ENCODE results near the gene HDAC4. TPM values are rescaled to one million over a fixed set of nuclear protein-coding genes. Genes with fewer than 3 reads are reported as not detected.
A peak's percentile ranks its signal among the peaks of the same experiment; 100 is the strongest.

Gene HDAC4
- total RNA-seq, 4 donors from 2014 or later: 51.4 to 107 (median 70.8) TPM

- DNase-seq (ENCODE audit: low spot score in 2 of 2): peak; percentile 32 to 60
- Histone ChIP-seq H3K9me3 (no peaks in the 10 kb centered on the region), H3K4me1 (no peaks in the 10 kb centered on the region), H3K4me3 (no peak overlapping the region), H3K36me3 (peaks cover 72% of the 10 kb centered on the region), H3K27ac (no peak overlapping the region), H3K27me3 (no peaks in the 10 kb centered on the region)
- 95% methylated on average over 10 of the region's 14 CpGs for WGBS
- TF ChIP-seq, protein P1, sequence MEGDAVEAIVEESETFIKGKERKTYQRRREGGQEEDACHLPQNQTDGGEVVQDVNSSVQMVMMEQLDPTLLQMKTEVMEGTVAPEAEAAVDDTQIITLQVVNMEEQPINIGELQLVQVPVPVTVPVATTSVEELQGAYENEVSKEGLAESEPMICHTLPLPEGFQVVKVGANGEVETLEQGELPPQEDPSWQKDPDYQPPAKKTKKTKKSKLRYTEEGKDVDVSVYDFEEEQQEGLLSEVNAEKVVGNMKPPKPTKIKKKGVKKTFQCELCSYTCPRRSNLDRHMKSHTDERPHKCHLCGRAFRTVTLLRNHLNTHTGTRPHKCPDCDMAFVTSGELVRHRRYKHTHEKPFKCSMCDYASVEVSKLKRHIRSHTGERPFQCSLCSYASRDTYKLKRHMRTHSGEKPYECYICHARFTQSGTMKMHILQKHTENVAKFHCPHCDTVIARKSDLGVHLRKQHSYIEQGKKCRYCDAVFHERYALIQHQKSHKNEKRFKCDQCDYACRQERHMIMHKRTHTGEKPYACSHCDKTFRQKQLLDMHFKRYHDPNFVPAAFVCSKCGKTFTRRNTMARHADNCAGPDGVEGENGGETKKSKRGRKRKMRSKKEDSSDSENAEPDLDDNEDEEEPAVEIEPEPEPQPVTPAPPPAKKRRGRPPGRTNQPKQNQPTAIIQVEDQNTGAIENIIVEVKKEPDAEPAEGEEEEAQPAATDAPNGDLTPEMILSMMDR (IDR thresholded peaks at IDR 0.05): no peak
- TF ChIP-seq POLR2A (IDR thresholded peaks at IDR 0.05) (no peak), EP300 (IDR thresholded peaks at IDR 0.05) (no peak), POLR2AphosphoS5 (IDR thresholded peaks at IDR 0.05) (no peak)
These were observed 220.2 kb downstream of the HDAC4 start for GRCh38 chr2:239180526-239181073.

GRCh38 chr2:239179851-239180371, 220.9 kb downstream of the HDAC4 start:
- H3K4me3 ChIP-seq: no peak overlapping the region
- no peak overlapping the region for H3K27ac ChIP-seq
- no peak for TF ChIP-seq POLR2A (IDR thresholded peaks at IDR 0.05)
- TF ChIP-seq, protein P1 (IDR thresholded peaks at IDR 0.05): no peak
- no peak for TF ChIP-seq EP300 (IDR thresholded peaks at IDR 0.05)
- TF ChIP-seq POLR2AphosphoS5 (IDR thresholded peaks at IDR 0.05): no peak
- no peaks in the 10 kb centered on the region for H3K4me1 ChIP-seq
- peaks cover 3% of the 10 kb centered on the region for H3K9me3 ChIP-seq
- WGBS: 87% methylated on average over 20 of the region's 22 CpGs
- peak; percentile 39 to 49 for DNase-seq (ENCODE audit: low spot score in 2 of 2)
- H3K36me3 ChIP-seq: peaks cover 73% of the 10 kb centered on the region
- no peaks in the 10 kb centered on the region for H3K27me3 ChIP-seq

DNA sequence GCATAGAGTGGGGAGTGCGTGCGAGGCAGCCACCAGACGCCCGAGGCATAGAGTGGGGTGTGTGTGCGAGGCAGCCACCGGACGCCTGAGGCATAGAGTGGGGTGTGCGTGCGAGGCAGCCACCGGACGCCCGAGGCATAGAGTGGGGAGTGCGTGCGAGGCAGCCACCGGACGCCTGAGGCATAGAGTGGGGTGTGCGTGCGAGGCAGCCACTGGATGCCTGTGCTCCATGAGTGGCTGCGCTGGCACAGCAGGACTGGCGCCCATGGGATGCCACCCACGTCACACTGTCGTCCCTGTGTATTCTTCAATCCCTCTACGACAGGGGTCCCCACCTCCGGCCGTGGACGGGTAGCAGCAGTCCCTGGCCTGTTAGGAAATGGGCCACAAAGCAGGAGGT, 221.9 kb downstream of the HDAC4 start:
- no peaks in the 10 kb centered on the region for H3K27me3 ChIP-seq
- TF ChIP-seq EP300 (IDR thresholded peaks at IDR 0.05): no peak
- no peak for TF ChIP-seq POLR2A (IDR thresholded peaks at IDR 0.05)
- H3K27ac ChIP-seq: no peak overlapping the region
- DNase-seq (ENCODE audit: low spot score in 2 of 2): peak; percentile 32 to 49
- peaks cover 8% of the 10 kb centered on the region for H3K9me3 ChIP-seq
- H3K36me3 ChIP-seq: peaks cover 82% of the 10 kb centered on the region
- WGBS: 92% methylated on average over 22 of the region's 26 CpGs
- no peak overlapping the region for H3K4me3 ChIP-seq
- no peaks in the 10 kb centered on the region for H3K4me1 ChIP-seq

- H3K9me3 ChIP-seq: peaks cover 10% of the 10 kb centered on the region
- peaks cover 85% of the 10 kb centered on the region for H3K36me3 ChIP-seq
- no peak overlapping the region for H3K27ac ChIP-seq
- 98% methylated on average over 10 of the region's 10 CpGs for WGBS
- H3K27me3 ChIP-seq: no peaks in the 10 kb centered on the region
- no peak for TF ChIP-seq POLR2AphosphoS5 (IDR thresholded peaks at IDR 0.05)
- TF ChIP-seq, protein P1 (IDR thresholded peaks at IDR 0.05): no peak
- no peak for TF ChIP-seq EP300 (IDR thresholded peaks at IDR 0.05)
- TF ChIP-seq POLR2A (IDR thresholded peaks at IDR 0.05): no peak
- no peak overlapping the region for H3K4me3 ChIP-seq
- peak; percentile 36 to 60 for DNase-seq (ENCODE audit: low spot score in 2 of 2)
- no peaks in the 10 kb centered on the region for H3K4me1 ChIP-seq
These were observed 222.3 kb downstream of the HDAC4 start for GRCh38 chr2:239178484-239178883.

GRCh38 chr2:239177908-239178307, 222.9 kb downstream of the HDAC4 start:
- DNase-seq (ENCODE audit: low spot score in 2 of 2): peak; percentile 27 to 64
- H3K27ac ChIP-seq: no peak overlapping the region
- no peak overlapping the region for H3K4me3 ChIP-seq
- H3K27me3 ChIP-seq: no peaks in the 10 kb centered on the region
- peaks cover 10% of the 10 kb centered on the region for H3K9me3 ChIP-seq
- peaks cover 85% of the 10 kb centered on the region for H3K36me3 ChIP-seq
- 98% methylated on average over 17 of the region's 17 CpGs for WGBS
- no peaks in the 10 kb centered on the region for H3K4me1 ChIP-seq
- no peak for TF ChIP-seq POLR2A (IDR thresholded peaks at IDR 0.05)
- TF ChIP-seq EP300 (IDR thresholded peaks at IDR 0.05): no peak
- TF ChIP-seq POLR2AphosphoS5 (IDR thresholded peaks at IDR 0.05): no peak
- TF ChIP-seq, protein P1 (IDR thresholded peaks at IDR 0.05): no peak
